Chondrocyte (in vitro differentiated cells): ENCODE results near the gene PRPF6. TPM values are rescaled to one million over a fixed set of nuclear protein-coding genes. Genes with fewer than 3 reads are reported as not detected.

Experiments used
- DNase-seq: peaks from one replicate; pipeline ENCODE4 v3.0.0; 2021; ENCODE audit warnings: mixed read lengths, low spot score
- H3K27ac Mint-ChIP-seq: one replicate; pipeline ENCODE4 v1.8.0; 2021; ENCODE audit warnings: mild to moderate bottlenecking, moderate library complexity, mixed read lengths; ENCODE audit not compliant: unreplicated experiment
- H3K27me3 Mint-ChIP-seq: 2 replicates; pipeline ENCODE4 v1.8.0; 2021; ENCODE audit warnings: low read depth, mixed read lengths
- H3K36me3 Mint-ChIP-seq: 2 replicates; pipeline ENCODE4 v1.8.0; 2021; ENCODE audit warnings: low read depth, mixed read lengths
- H3K4me1 Mint-ChIP-seq: 2 replicates; pipeline ENCODE4 v1.8.0; 2021; ENCODE audit warnings: low read depth, mild to moderate bottlenecking, mixed read lengths
- H3K4me3 Mint-ChIP-seq: one replicate; pipeline ENCODE4 v1.8.0; 2021; ENCODE audit warnings: mild to moderate bottlenecking, moderate library complexity, mixed read lengths; ENCODE audit not compliant: unreplicated experiment
- H3K9me3 Mint-ChIP-seq: 2 replicates; pipeline ENCODE4 v1.8.0; 2021; ENCODE audit warnings: low read depth, mixed read lengths
- CTCF ChIP-seq: fragments of 200-600 bp; sonication (generic); IDR thresholded peaks from 2 replicates; pipeline ENCODE4 v1.5.0; 2021; ENCODE audit warnings: antibody characterized with exemption, mild to moderate bottlenecking, moderate library complexity
- total RNA-seq: library from RNA; stranded (reverse); gene quantifications from 3 replicates; pipeline ENCODE4 v1.2.1, GENCODE V29; 2021

PRPF6 gene
- total RNA-seq, 1 donor from 2014 or later = 49.0 TPM

GRCh38 chr20:63953764-63954429 lies 27.0 kb upstream of the PRPF6 start:
- Mint-ChIP-seq H3K27me3 (no peaks in the 10 kb centered on the region), H3K36me3 (no peaks in the 10 kb centered on the region), H3K4me3 (peak overlapping the region; percentile 79), H3K9me3 (no peaks in the 10 kb centered on the region), H3K4me1 (peaks cover 52% of the 10 kb centered on the region), H3K27ac (peak overlapping the region; percentile 65)
- DNase-seq = no peak
- no peak for TF ChIP-seq CTCF

- TF ChIP-seq CTCF = peak; percentile 71
- H3K36me3 Mint-ChIP-seq = peaks cover 3% of the 10 kb centered on the region
- H3K27me3 Mint-ChIP-seq = no peaks in the 10 kb centered on the region
Observed at GRCh38 chr20:63955281-63955826, 25.6 kb upstream of the PRPF6 start.

GRCh38 chr20:63955827-63956663 lies 24.9 kb upstream of the PRPF6 start, which contains the start of gene UCKL1:
TSS of gene UCKL1 (minus strand) at chr20:63956416. CDS start at chr20:63956372, 44 bp downstream.
- Mint-ChIP-seq H3K27me3 (no peaks in the 10 kb centered on the region), H3K9me3 (no peaks in the 10 kb centered on the region), H3K4me1 (peaks cover 41% of the 10 kb centered on the region), H3K4me3 (peak within 1 kb of the TSS; percentile 80), H3K27ac (peak within 1 kb of the TSS; percentile 93), H3K36me3 (peaks cover 3% of the 10 kb centered on the region)
- TF ChIP-seq CTCF = peak; percentile 61
- DNase-seq = no peak

More at GRCh38 chr20:63955281-63955826, 25.6 kb upstream of the PRPF6 start:
- no peak for DNase-seq
- peak overlapping the region; percentile 79 for H3K4me3 Mint-ChIP-seq
- peak overlapping the region; percentile 77 for H3K27ac Mint-ChIP-seq
- H3K4me1 Mint-ChIP-seq = peaks cover 41% of the 10 kb centered on the region
- H3K9me3 Mint-ChIP-seq = no peaks in the 10 kb centered on the region

GRCh38 chr20:63956664-63957003 lies 24.3 kb upstream of the PRPF6 start:
- Mint-ChIP-seq H3K4me1 (peaks cover 37% of the 10 kb centered on the region), H3K9me3 (no peaks in the 10 kb centered on the region), H3K4me3 (peak overlapping the region; percentile 80), H3K27ac (peak overlapping the region; percentile 93), H3K27me3 (no peaks in the 10 kb centered on the region), H3K36me3 (peaks cover 3% of the 10 kb centered on the region)
- DNase-seq = no peak
- TF ChIP-seq CTCF = no peak

GRCh38 chr20:63957004-63957689 lies 23.8 kb upstream of the PRPF6 start:
- no peaks in the 10 kb centered on the region for H3K27me3 Mint-ChIP-seq
- TF ChIP-seq CTCF = peak; percentile 60
- DNase-seq = no peak
- peak overlapping the region; percentile 80 for H3K4me3 Mint-ChIP-seq
- peaks cover 4% of the 10 kb centered on the region for H3K36me3 Mint-ChIP-seq
- H3K9me3 Mint-ChIP-seq = no peaks in the 10 kb centered on the region
- H3K27ac Mint-ChIP-seq = peak overlapping the region; percentile 93
- H3K4me1 Mint-ChIP-seq = peaks cover 37% of the 10 kb centered on the region
